Measurements from ENCODE around the gene MGAT3. TPM values are rescaled to one million over a fixed set of nuclear protein-coding genes. Genes with fewer than 3 reads are reported as not detected.

Gene MGAT3
- total and polyA plus RNA-seq, 2 of the 13 experiments (the other 11 are each of a cell fraction or from before 2014, with no cell fraction given): 0.11 to 0.15 TPM

- TF ChIP-seq ZNF512 (CRISPR knock-in tag; IDR thresholded peaks at IDR 0.05) (no peak), MAX (IDR thresholded peaks at IDR 0.05) (peak; percentile 29; the same call in 1 of the 2 replicates), BCL6 (CRISPR knock-in tag; IDR thresholded peaks at IDR 0.05) (peak; percentile 48), ZBTB39 (CRISPR knock-in tag; IDR thresholded peaks at IDR 0.05) (peak; percentile 79; the same call in 1 of the 2 replicates), RXRA (CRISPR knock-in tag; IDR thresholded peaks at IDR 0.05) (peak; percentile 87), ZNF605 (CRISPR knock-in tag; IDR thresholded peaks at IDR 0.05) (peak; percentile 54; the same call in 1 of the 2 replicates), ZNF777 (CRISPR knock-in tag; IDR thresholded peaks at IDR 0.05) (0 out of 2 replicates have a peak, but pooled peaks have one; percentile 17), HMG20A (CRISPR knock-in tag; IDR thresholded peaks at IDR 0.05; ENCODE audit: borderline replicate concordance) (no peak; the same call in 1 of the 2 replicates), FOXK1 (CRISPR knock-in tag; IDR thresholded peaks at IDR 0.05; ENCODE audit: borderline replicate concordance, low read depth) (peak; percentile 67; the same call in 1 of the 2 replicates), TEAD3 (CRISPR knock-in tag; optimal IDR thresholded peaks at IDR 0.05; ENCODE audit: borderline replicate concordance) (peak; percentile 47), STAG1 (CRISPR knock-in tag; IDR thresholded peaks at IDR 0.05) (no peak), KDM2A (CRISPR knock-in tag; IDR thresholded peaks at IDR 0.05; ENCODE audit: borderline replicate concordance, low read depth) (0 out of 2 replicates have a peak, but pooled peaks have one; percentile 22), ZBTB34 (CRISPR knock-in tag; IDR thresholded peaks at IDR 0.05) (0 out of 2 replicates have a peak, but pooled peaks have one; percentile 36), HINFP (CRISPR knock-in tag; IDR thresholded peaks at IDR 0.05; ENCODE audit: low read depth) (no peak), ZNF275 (CRISPR knock-in tag; IDR thresholded peaks at IDR 0.05; ENCODE audit: borderline replicate concordance) (no peak), LCORL (IDR thresholded peaks at IDR 0.05) (no peak), LCORL (CRISPR knock-in tag; IDR thresholded peaks at IDR 0.05) (peak; percentile 30; the same call in 1 of the 2 replicates), THAP11 (CRISPR knock-in tag; IDR thresholded peaks at IDR 0.05) (peak; percentile 10; the same call in 1 of the 2 replicates), SRSF9 (IDR thresholded peaks at IDR 0.05; ENCODE audit: borderline replicate concordance, insufficient read depth, low read depth, low read length, poor library complexity, severe bottlenecking) (no peak), HDAC1 (CRISPR knock-in tag; IDR thresholded peaks at IDR 0.05) (peak; percentile 81), SAP130 (CRISPR knock-in tag; IDR thresholded peaks at IDR 0.05; ENCODE audit: low read depth) (peak; percentile 71)
These were observed 13.1 kb downstream of the MGAT3 start (continued) for GRCh38 chr22:39469681-39470450.
